Activated naive CD8-positive, alpha-beta T cell (primary cell): ENCODE results near the gene MGMT.

Experiments
- H3K27ac Mint-ChIP-seq: one replicate; pipeline ENCODE4 v1.8.0; 2021; ENCODE audit warnings: mixed read lengths
- H3K27me3 Mint-ChIP-seq: one replicate; pipeline ENCODE4 v1.8.0; 2021; ENCODE audit warnings: mixed read lengths
- H3K36me3 Mint-ChIP-seq: one replicate; pipeline ENCODE4 v1.8.0; 2021; ENCODE audit warnings: mixed read lengths
- H3K4me1 Mint-ChIP-seq: one replicate; pipeline ENCODE4 v1.8.0; 2021; ENCODE audit warnings: low read depth, mixed read lengths
- H3K4me3 Mint-ChIP-seq: one replicate; pipeline ENCODE4 v1.8.0; 2021; ENCODE audit warnings: mild to moderate bottlenecking, mixed read lengths
- H3K9me3 Mint-ChIP-seq: one replicate; pipeline ENCODE4 v1.8.0; 2021; ENCODE audit warnings: low read depth, mixed read lengths

MGMT gene

DNA sequence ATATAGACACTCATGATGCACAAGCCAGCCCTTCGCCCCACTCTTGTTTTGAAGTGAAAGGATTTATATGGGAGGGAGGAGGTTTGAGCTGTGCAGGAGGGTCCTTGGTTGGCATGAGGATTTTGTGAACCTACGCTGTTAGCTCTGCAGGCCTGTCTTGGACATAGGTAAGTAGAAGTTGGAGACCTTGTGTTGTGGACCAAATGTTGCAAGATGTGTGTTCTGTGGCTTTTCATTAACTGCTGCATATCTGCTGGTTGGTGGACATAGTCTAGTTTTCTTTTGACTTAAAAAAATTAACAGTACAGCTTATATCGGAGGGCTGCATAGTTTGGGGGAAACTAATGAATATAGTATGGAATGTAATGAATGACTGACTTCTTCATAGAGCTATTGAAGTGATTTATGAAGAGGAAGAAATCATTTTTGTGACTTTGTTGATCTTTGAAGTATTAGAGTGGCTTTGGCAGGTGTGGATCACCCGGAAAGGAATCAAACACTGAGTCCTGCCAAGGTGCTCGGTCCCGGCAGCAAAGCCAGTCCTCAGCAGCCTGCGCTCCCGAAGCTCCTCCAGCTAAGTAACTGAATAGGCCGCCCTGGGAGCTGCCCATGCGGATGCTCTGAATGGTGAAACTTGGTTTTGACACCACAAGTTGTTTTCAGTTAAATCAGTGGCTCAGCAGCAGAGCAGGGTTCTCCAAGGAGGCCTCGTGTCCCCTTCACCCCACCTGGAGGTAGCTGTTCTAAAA lies 3.2 kb downstream of the MGMT start:
- H3K4me3 Mint-ChIP-seq = no peak overlapping the region
- peaks cover 34% of the 10 kb centered on the region for H3K4me1 Mint-ChIP-seq
- H3K36me3 Mint-ChIP-seq = peaks cover 8% of the 10 kb centered on the region
- no peaks in the 10 kb centered on the region for H3K27me3 Mint-ChIP-seq
- no peaks in the 10 kb centered on the region for H3K9me3 Mint-ChIP-seq
- no peak overlapping the region for H3K27ac Mint-ChIP-seq

DNA sequence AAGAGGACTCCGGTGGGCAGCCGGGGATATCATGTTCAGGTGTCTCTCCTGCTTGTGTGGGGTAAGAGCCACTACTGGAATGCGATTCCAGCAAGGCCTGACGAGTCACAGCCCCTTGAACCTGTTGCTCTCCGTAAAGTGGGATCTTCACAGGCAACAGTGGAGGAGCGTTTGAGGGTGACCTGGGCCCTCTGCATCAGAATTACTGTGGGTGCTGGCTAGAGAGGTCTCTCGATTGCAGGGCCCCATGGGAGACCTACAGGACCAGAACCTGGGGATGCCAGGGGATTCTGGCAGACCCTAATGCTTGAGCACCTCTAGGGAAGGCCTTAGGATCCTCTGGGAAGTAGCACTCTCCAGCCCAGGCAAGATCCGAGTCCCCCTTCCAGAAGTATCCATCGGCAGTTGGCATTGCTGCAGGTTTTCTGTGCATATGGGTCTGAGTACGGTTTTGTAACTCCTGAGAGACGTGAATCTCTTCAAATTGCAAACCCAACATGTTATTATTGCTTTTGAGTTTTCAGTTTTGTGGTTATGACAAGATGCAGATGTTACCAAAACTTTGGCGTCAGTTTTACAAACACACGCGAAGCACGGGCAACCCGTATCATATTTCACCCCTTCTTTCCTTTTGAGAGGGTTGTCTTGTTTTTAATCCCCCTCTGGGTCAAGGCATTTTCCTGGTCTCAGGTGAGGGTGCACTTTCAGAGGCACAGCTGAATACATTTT lies 4.6 kb downstream of the MGMT start:
- peaks cover 33% of the 10 kb centered on the region for H3K4me1 Mint-ChIP-seq
- H3K9me3 Mint-ChIP-seq = no peaks in the 10 kb centered on the region
- no peak overlapping the region for H3K27ac Mint-ChIP-seq
- H3K27me3 Mint-ChIP-seq = no peaks in the 10 kb centered on the region
- peaks cover 10% of the 10 kb centered on the region for H3K36me3 Mint-ChIP-seq
- H3K4me3 Mint-ChIP-seq = no peak overlapping the region

DNA sequence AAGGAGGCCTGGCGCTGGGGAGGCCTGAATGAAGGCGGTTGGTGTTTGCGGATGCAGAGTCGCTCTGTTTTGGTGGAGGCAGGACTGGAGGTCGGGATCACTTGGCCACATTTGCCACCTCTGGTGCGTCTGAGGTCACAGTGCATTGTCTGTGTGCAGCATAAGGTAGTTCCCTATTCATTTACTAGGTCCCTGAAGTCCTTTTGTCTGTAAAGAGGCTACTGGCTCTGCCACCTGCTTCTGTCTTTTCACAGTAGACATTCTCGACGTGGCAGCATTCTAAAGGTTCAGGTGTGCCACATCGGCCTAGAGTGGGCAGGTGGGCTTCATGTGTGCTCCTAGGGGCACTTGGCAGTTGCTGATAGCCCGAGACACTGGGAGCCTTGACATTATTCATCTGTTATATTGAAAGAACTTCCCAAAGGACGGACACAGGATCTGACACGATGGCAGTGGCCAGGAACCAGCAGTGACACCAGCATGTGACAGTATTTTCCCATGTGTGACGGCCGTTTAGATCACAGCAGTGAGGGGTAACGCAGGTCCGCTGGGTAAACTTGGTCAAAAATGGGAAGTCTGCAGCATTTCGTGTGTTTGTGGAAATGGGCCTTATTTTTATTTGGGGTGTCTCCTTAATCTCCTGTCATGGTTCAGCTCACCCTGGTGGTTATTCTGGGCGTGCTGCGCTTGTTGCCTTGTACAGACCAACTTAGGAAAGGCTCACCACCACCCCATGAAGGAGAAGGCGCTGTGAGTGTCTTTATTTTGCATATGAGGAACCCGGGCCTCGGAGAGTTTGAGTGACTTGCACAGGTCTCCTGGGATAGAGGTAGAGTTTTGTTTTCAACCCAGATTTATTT lies 5.9 kb downstream of the MGMT start:
- peaks cover 13% of the 10 kb centered on the region for H3K36me3 Mint-ChIP-seq
- H3K27ac Mint-ChIP-seq = no peak overlapping the region
- H3K27me3 Mint-ChIP-seq = no peaks in the 10 kb centered on the region
- no peaks in the 10 kb centered on the region for H3K9me3 Mint-ChIP-seq
- no peak overlapping the region for H3K4me3 Mint-ChIP-seq
- H3K4me1 Mint-ChIP-seq = peaks cover 31% of the 10 kb centered on the region

DNA sequence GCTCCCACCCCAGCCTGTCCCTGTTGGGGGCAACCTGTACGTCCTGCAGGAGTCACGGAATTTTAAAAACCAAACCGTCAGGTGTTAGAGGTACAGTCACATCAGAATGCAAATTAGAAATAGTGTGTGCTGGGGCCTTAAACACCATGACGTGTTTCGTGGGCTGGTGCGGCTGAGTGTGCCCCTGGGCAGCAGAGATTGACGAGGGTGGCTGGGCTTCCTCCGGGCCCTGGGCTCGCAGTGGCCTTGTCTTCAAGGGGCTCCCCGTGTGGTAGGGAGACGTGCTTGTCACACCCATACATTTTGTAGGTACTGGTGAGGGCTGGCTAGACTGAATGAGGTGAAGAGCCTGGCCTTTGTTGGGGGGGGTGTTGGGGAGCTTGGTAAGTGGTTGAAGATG lies 7.6 kb downstream of the MGMT start:
- H3K27me3 Mint-ChIP-seq = no peaks in the 10 kb centered on the region
- H3K4me1 Mint-ChIP-seq = peaks cover 24% of the 10 kb centered on the region
- peaks cover 18% of the 10 kb centered on the region for H3K36me3 Mint-ChIP-seq
- no peak overlapping the region for H3K4me3 Mint-ChIP-seq
- no peak overlapping the region for H3K27ac Mint-ChIP-seq
- H3K9me3 Mint-ChIP-seq = peaks cover 5% of the 10 kb centered on the region

DNA sequence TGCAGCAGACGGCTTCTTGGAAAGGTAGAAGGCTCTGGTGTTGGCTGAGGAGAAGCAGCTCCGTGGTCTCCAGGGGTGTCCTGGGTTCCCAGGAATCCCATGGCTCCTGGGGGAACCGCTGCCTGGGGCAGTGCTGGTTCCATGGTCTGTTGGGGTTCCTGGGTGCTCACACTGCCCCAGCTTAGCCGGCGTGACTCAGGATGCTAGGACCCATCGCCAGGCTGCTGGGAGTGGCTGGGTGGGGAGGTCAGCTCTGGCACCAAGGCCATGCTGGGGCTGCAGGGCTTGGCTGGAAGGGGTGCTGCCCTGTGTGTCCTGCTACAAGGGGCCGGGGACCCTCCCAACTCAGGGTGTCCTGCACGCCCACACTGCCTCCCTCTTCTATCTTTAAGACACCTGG lies 9.4 kb downstream of the MGMT start:
- peaks cover 20% of the 10 kb centered on the region for H3K36me3 Mint-ChIP-seq
- no peaks in the 10 kb centered on the region for H3K27me3 Mint-ChIP-seq
- H3K4me1 Mint-ChIP-seq = peaks cover 21% of the 10 kb centered on the region
- no peak overlapping the region for H3K4me3 Mint-ChIP-seq
- no peak overlapping the region for H3K27ac Mint-ChIP-seq
- peaks cover 13% of the 10 kb centered on the region for H3K9me3 Mint-ChIP-seq

DNA sequence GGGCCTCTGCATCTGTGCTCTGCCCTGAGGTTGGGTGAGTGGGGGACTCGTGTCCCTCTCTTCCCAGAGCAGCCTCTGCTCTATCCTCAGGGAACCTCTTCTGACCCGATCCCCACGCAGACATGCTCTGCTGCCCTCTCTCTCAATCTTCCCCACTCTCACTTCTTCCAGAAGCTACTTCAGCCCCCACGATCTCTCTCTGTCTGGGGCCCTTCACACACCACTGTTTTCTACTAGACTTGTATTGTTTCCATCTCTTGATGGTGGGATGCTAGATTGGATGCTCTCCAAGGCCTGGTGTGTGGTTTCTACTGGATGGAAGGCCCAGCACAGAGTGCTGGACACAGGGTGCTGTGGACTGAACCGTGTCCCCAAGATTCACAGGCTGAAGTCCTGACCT lies 10.0 kb downstream of the MGMT start:
- H3K9me3 Mint-ChIP-seq = peaks cover 17% of the 10 kb centered on the region
- H3K36me3 Mint-ChIP-seq = peaks cover 23% of the 10 kb centered on the region
- no peak overlapping the region for H3K27ac Mint-ChIP-seq
- peaks cover 21% of the 10 kb centered on the region for H3K4me1 Mint-ChIP-seq
- no peak overlapping the region for H3K4me3 Mint-ChIP-seq
- no peaks in the 10 kb centered on the region for H3K27me3 Mint-ChIP-seq

DNA sequence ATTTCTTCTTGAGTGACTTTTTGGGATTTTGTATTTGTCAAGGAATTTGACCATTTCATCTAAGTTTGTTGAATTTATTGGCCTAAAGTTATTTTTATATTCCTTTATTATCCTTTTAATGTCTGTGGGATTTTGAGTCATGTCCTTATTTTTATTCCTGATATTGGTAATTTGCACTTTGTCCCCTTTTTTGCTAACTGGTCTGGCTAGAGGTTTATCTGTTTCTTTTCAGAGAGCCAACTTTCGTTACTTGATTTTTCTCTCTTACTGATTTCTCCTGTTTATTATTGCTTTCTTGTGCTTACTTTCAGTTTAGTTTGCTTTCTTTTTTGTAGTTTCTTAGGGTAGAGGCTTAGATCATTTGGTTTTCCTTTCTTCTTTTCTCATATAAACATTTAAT lies 14.6 kb downstream of the MGMT start:
- Mint-ChIP-seq H3K9me3 (peaks cover 30% of the 10 kb centered on the region), H3K4me1 (peaks cover 3% of the 10 kb centered on the region), H3K27ac (no peak overlapping the region), H3K36me3 (peaks cover 33% of the 10 kb centered on the region), H3K27me3 (no peaks in the 10 kb centered on the region), H3K4me3 (no peak overlapping the region)

DNA sequence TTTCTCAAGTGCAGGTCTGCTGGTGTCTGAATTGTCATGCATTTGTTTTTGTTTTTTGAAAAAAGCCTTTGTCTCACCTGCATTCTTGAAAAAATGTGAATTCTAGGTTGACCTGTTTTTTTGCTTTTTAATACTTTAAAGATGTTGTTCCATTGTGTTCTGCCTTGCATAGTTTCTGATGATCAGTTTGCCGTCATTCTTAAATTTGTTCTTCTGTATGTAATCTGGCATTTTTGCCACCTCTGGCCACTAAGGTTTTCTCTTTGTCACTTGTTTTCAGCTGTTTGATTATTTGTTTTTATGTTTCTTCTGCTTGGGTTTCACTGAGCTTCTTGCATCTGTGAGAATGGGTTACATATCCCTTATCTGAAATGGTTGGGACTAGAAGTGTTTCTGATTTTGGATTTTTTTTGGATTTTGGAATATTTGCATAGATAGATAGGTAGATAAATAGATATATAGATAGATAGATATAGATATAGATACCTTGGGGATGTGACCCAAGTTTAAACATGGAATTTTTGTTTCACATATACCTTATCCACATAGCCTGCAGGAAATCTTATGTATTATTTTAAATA lies 16.5 kb downstream of the MGMT start:
- Mint-ChIP-seq H3K9me3 (peaks cover 34% of the 10 kb centered on the region), H3K4me3 (no peak overlapping the region), H3K4me1 (no peaks in the 10 kb centered on the region), H3K27me3 (no peaks in the 10 kb centered on the region), H3K36me3 (peaks cover 38% of the 10 kb centered on the region), H3K27ac (no peak overlapping the region)

DNA sequence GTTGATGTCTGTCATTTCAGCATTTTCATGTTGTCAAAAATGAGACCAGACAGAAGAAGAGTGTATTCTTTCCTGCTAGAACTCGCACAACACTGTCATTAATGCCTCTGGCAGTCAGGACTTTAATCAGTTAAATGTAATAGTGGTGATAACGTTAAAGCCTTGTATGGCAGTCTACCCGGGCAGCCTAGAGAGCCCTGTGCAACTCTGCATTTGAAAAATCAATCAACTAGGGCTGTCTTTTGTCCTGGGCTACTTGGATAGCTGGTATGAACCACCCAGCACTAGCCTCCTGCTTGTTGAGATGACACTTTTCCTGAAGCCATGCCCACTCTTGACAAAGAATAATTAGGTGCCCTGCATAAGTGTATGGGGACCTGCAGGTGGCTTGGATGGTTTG lies 19.8 kb downstream of the MGMT start:
- peaks cover 36% of the 10 kb centered on the region for H3K36me3 Mint-ChIP-seq
- no peak overlapping the region for H3K4me3 Mint-ChIP-seq
- H3K4me1 Mint-ChIP-seq = no peaks in the 10 kb centered on the region
- H3K27me3 Mint-ChIP-seq = no peaks in the 10 kb centered on the region
- no peak overlapping the region for H3K27ac Mint-ChIP-seq
- peaks cover 34% of the 10 kb centered on the region for H3K9me3 Mint-ChIP-seq

DNA sequence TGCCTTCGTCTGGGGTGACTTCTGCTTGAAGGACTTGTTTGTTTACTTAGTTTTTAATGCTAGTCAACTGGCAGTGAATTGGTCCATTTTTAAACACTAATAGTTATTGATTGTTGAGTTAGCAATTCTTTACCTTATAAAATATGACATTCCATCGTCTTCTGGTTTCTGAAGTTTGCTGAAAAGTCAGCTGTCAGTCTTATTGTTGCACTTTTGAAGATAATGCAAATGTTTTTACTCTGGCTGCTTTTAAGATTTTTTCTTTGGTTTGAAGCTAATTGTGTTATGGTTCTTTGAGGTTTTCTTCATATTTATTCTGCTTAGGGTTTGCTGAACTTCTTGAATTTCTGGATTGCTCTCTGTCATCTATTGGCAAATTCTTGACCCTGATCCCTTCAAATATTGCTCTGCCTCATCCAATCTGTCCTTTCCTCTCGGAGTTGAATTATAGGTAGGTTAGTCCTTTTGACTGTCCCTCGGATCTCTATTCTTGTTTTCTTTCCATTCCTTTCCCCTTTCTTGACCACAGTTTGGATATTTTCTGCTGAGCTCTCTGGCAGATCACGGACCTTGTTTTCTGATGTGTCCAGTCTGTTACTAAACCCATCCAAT lies 24.2 kb downstream of the MGMT start:
- Mint-ChIP-seq H3K4me1 (peaks cover 7% of the 10 kb centered on the region), H3K27me3 (no peaks in the 10 kb centered on the region), H3K27ac (no peak overlapping the region), H3K4me3 (no peak overlapping the region), H3K9me3 (peaks cover 20% of the 10 kb centered on the region), H3K36me3 (peaks cover 40% of the 10 kb centered on the region)

DNA sequence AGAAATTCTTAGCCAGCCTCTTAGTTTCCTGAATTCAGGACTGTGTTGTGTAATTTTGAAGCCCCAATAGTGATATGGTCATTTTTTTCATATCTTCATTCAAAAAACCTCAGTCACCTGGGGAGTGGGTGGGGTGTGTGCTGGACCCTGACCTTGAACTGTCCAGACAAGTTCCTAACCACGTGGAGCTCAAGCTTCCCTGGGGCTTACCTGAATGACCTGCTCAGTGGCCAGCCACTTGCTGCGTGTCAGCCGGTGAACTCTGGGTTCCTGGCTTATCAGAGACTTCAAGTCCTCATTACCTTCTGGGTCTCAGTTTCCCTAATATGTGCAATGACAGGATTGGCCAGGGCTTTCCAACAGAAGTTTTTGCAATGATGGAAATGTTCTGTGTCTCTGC lies 27.1 kb downstream of the MGMT start:
- no peak overlapping the region for H3K27ac Mint-ChIP-seq
- peaks cover 15% of the 10 kb centered on the region for H3K9me3 Mint-ChIP-seq
- H3K4me1 Mint-ChIP-seq = peaks cover 9% of the 10 kb centered on the region
- no peaks in the 10 kb centered on the region for H3K27me3 Mint-ChIP-seq
- peaks cover 46% of the 10 kb centered on the region for H3K36me3 Mint-ChIP-seq
- no peak overlapping the region for H3K4me3 Mint-ChIP-seq

DNA sequence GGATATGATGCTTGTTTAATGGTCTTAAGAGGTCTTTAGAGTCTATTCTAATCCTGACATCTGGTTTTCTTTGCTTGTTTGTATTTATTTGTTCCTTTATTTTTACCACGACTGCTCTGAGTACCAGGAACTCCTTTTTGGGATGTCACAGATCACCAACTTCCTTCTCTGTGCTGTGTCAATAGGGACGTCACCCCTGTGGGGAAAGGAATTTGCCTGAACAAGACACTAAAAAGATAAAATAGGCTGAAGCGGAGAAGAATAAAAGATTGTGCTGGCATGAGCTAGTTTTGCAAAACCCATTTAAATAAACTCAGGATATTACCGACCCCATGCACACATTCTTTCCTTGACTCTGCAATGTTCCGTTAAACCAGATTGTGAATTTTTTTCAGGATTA lies 27.7 kb downstream of the MGMT start:
- Mint-ChIP-seq H3K9me3 (peaks cover 12% of the 10 kb centered on the region), H3K27me3 (no peaks in the 10 kb centered on the region), H3K4me3 (no peak overlapping the region), H3K27ac (no peak overlapping the region), H3K36me3 (peaks cover 44% of the 10 kb centered on the region), H3K4me1 (peaks cover 9% of the 10 kb centered on the region)

DNA sequence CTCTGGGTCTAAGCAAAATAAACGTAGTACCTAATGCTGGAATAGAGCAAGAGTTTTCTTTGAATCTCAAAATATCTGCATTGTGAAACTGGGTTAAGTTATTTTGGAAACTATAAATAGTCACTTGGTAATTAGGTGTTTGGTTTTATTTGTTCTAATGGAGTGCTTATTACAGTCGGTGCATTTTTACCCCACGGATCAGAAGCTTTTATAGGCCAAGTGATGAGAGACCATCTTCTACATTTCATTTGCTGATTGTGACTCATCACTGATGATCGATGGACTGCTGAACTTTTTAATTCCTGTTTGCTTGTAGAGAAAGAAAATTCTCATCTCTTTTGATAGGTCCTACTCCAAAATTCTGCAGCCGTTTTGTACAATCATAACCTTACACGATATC lies 28.2 kb downstream of the MGMT start:
- peaks cover 9% of the 10 kb centered on the region for H3K4me1 Mint-ChIP-seq
- no peak overlapping the region for H3K27ac Mint-ChIP-seq
- no peaks in the 10 kb centered on the region for H3K27me3 Mint-ChIP-seq
- no peak overlapping the region for H3K4me3 Mint-ChIP-seq
- H3K36me3 Mint-ChIP-seq = peaks cover 46% of the 10 kb centered on the region
- peaks cover 14% of the 10 kb centered on the region for H3K9me3 Mint-ChIP-seq

DNA sequence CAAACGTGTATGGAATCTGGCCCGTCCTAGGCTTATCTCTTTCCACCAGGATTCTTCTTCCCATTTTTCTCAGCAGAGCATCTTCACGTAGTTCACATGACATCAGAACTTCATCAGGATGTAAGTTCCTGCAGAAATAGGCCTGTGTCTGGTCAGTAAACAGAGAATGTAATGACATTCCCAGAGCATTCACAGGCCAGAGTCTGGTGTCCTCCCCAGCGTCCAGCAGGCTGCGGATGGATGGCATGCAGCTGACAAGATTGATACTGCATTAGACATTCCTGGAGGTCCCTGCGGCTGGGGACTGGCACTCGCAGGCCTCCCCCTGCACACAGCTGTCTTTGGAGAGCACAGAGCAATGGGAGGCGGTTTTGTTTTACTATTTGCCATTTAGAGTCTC lies 28.7 kb downstream of the MGMT start:
- peaks cover 49% of the 10 kb centered on the region for H3K36me3 Mint-ChIP-seq
- no peak overlapping the region for H3K4me3 Mint-ChIP-seq
- H3K9me3 Mint-ChIP-seq = peaks cover 13% of the 10 kb centered on the region
- H3K4me1 Mint-ChIP-seq = peaks cover 9% of the 10 kb centered on the region
- no peaks in the 10 kb centered on the region for H3K27me3 Mint-ChIP-seq
- no peak overlapping the region for H3K27ac Mint-ChIP-seq
